ENCODE results near the gene SOD3. TPM values are rescaled to one million over a fixed set of nuclear protein-coding genes. Genes with fewer than 3 reads are reported as not detected.

The SOD3 gene
- total and polyA plus RNA-seq, 2 of the 13 experiments (the other 11 are each of a cell fraction or from before 2014, with no cell fraction given), result 0.04 TPM; not detected in 1

DNA sequence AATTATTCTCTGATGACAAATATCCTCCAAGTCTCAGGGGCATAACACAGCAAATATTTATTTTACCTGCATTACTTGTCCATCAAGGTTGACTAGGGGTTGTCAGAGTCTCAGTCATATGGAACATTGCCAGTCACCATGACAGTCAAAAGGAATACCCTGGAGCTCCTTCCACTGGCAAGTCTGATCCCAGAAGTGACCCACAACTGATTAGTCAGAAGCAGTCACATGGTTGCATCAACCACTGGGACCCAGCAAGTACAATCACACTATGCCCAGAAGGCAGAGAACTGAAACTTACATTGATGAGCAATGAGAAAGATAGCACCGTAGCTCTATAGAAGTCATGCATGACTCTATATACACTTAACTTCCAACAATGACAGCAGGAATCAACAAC, 41.9 kb upstream of the SOD3 start:
- Histone ChIP-seq H3K79me2 (ENCODE audit: insufficient read depth, low read length) (no peaks in the 10 kb centered on the region), H2AFZ (ENCODE audit: low read length) (no peak overlapping the region), H3K4me1 (ENCODE audit: insufficient read depth, low read length) (no peaks in the 10 kb centered on the region), H3K27me3 (ENCODE audit: control insufficient read depth in 1 of 2, insufficient read depth in 2 of 2, low read length in 2 of 2) (no peaks in the 10 kb centered on the region), H3K4me2 (ENCODE audit: low read depth, low read length) (no peak overlapping the region), H3K9me3 (ENCODE audit: low read length) (peaks cover 13% of the 10 kb centered on the region), H3K36me3 (replicated peaks in 1 of 2; ENCODE audit: control insufficient read depth in 1 of 2, insufficient read depth in 2 of 2, low read length in 2 of 2) (no peaks in the 10 kb centered on the region), H3K9ac (ENCODE audit: insufficient read depth, low read depth, low read length) (no peak overlapping the region), H3K27ac (ENCODE audit: extremely low read length, insufficient read depth, low read length) (no peak overlapping the region), H4K20me1 (ENCODE audit: insufficient read depth, low read length) (no peaks in the 10 kb centered on the region), H3K4me3 (replicated peaks in 1 of 3; ENCODE audit: insufficient read depth in 1 of 3, low read depth in 2 of 3, low read length in 3 of 3) (no peak overlapping the region)
- POLR2A ChIA-PET, result no interaction called here
- no CpG with 5 or more reads among the region's 1 CpG for WGBS (ENCODE audit: low lambda C conversion rate)
- TF ChIP-seq E2F2 (CRISPR knock-in tag; IDR thresholded peaks at IDR 0.05; ENCODE audit: borderline replicate concordance), result no peak
- no peak for TF ChIP-seq ZFP36 (IDR thresholded peaks at IDR 0.05; ENCODE audit: borderline replicate concordance, low read depth, low read length, partially characterized antibody)
- no peak for TF ChIP-seq ZNF30 (CRISPR knock-in tag; IDR thresholded peaks at IDR 0.05)
- no peak for TF ChIP-seq ZUFSP (CRISPR knock-in tag; IDR thresholded peaks at IDR 0.05; ENCODE audit: borderline replicate concordance)
- no peak for TF ChIP-seq ZNF660 (CRISPR knock-in tag; IDR thresholded peaks at IDR 0.05; ENCODE audit: borderline replicate concordance, low read depth)
- no peak for TF ChIP-seq ZNF598 (CRISPR knock-in tag; IDR thresholded peaks at IDR 0.05; ENCODE audit: borderline replicate concordance)
- no peak for TF ChIP-seq SOX5 (CRISPR knock-in tag; IDR thresholded peaks at IDR 0.05; ENCODE audit: borderline replicate concordance)
- TF ChIP-seq ZNF17 (CRISPR knock-in tag; IDR thresholded peaks at IDR 0.05), result no peak
- TF ChIP-seq PAX8 (CRISPR knock-in tag; IDR thresholded peaks at IDR 0.05; ENCODE audit: borderline replicate concordance), result no peak
- TF ChIP-seq MAZ (IDR thresholded peaks at IDR 0.05; ENCODE audit: borderline replicate concordance, low read depth, low read length), result no peak
- TF ChIP-seq MAZ (CRISPR knock-in tag; IDR thresholded peaks at IDR 0.05; ENCODE audit: low read depth), result no peak
- no peak for TF ChIP-seq XRCC5 (optimal IDR thresholded peaks at IDR 0.05; ENCODE audit: low read length)
- TF ChIP-seq CCAR2 (optimal IDR thresholded peaks at IDR 0.05; ENCODE audit: low read depth, low read length), result no peak
- TF ChIP-seq TMF1 (CRISPR knock-in tag; IDR thresholded peaks at IDR 0.05; ENCODE audit: low read depth), result no peak
- TF ChIP-seq PRPF4 (IDR thresholded peaks at IDR 0.05; ENCODE audit: low read depth, low read length, poor library complexity, severe bottlenecking), result no peak
- TF ChIP-seq ZFP36L1 (CRISPR knock-in tag; IDR thresholded peaks at IDR 0.05), result no peak
- no TSS peak for BruUV-seq (replicated peaks)
- intact Hi-C loops (cut with micrococcal nuclease; ENCODE audit: unreplicated experiment), result no loop called here
- DNase-seq (ENCODE audit: low spot score), result no peak
- CTCF ChIA-PET (ENCODE audit: low intra/inter-chr PET ratio, low total read pairs), result no interaction called here
- FAIRE-seq, result no peak
- ATAC-seq, result no peak
- in situ Hi-C loops (cut with HindIII; ENCODE audit: extremely low pct_ligation_motif_present, low pct_unique_long_range_greater_than_20kb), result no loop called here
